HG03575 (cell line): Measurements from ENCODE around the gene TSNAX.
"Not testable (repeated sequence)": the region's sequence is repeated elsewhere in the genome, so short reads cannot be mapped to it uniquely, and the experiment has no call there.

ENCODE experiments used
- ATAC-seq: cut with Tn5 transposase; IDR thresholded peaks from one replicate; pipeline ENCODE4 v1.9.1; 2021; ENCODE audit not compliant: unreplicated experiment, insufficient number of reproducible peaks, low FRiP score; ENCODE audit errors: extremely low read depth

Gene TSNAX

GRCh38 chr1:231528172-231529029 lies at the start of gene TSNAX:
TSS of gene TSNAX (plus strand) at chr1:231528669. CDS start at chr1:231528811, 142 bp downstream.
- peak; percentile 62 for ATAC-seq

- no peak for ATAC-seq
These were observed 49.7 kb upstream of the TSNAX start for GRCh38 chr1:231478811-231479210.

DNA sequence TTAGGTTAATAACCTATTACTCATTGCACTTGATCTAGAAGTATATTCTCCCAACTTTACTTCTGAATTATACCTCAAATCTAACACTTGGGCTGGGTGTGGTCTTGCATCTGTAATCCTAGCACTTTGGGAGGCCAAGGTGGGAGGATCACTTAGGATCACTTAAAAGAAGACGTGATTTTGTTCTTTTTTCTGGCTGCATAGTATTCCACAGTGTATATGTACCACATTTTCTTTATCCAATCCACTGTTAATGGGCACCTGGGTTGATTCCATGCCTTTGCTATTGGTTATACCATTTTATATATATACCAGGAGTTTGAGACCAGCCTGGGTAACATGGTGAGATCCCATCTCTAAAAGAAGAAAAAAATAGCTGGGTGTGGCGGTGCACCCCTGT lies 48.5 kb upstream of the TSNAX start:
- ATAC-seq, result no peak

DNA sequence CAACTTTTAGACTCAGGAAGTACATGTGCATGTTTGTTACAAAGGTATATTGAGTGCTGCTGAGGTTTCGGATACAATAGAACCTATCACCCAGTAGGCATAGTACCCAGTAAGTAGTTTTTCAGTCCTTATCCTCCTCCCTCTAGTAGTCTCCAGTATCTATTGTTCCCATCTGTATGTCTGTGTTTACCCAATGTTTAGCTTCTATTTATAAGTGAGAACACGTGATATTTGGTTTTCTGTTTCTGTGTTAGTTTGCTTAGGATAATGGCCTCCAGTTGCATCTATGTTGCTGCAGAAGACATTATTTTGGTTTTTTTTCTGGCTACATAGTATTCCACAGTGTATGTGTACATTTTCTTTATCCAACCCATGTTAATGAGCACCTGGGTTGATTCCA lies 47.2 kb upstream of the TSNAX start:
- ATAC-seq, result no peak

DNA sequence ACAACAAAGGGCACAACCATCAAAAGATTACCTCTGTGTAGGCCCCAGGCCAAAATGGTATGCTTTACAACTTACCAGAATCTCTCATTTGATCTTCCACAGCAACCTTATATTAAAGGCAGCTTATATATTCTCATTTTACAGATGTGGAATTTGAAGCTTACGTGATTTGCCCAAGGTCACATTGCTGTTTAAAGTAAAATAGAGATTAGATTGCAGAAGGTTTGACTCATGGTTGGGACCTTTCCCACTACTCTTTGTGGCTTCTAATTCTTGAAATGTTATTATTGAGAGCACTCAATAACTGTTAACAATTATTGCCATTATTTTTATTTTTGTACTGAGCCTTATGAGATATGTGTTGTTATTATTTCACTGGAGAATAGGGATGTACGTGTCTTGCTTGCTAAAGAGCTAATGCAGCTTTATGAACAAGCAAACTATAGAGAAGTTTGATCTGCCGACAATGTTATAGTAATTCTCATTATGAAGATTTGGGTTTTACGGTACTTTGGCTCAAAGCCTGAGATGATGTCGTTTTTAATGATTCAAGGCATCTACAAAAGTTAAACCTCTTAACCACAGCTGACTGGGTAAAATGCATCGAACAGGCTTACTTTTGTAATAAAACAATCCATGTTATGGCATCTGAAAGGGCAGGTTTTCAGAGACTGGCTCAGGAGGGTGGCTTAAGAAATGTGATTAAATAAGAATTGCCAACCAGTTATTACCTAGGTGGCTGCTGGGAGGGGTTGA lies 43.3 kb upstream of the TSNAX start:
- ATAC-seq, result no peak

- no peak for ATAC-seq
These were observed 41.5 kb upstream of the TSNAX start for GRCh38 chr1:231487019-231487418.

DNA sequence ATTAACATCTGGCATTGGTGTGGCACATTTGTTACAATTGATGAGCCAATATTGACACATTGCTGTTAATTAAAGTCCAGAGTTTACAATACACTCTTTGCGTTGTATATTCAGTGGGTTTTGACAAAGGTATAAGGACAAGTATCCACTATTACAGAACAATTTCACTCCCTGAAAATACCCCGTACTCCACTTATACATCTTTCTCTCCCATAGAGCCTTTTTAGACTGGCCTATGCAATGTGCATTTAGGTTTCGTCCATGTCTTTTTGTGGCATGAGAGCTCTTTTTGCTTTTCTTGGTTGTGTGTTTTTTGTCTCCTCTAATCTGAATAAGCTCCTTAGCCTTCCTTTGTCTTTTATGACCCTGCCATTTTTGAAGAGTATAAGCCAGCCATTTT lies 40.6 kb upstream of the TSNAX start:
- ATAC-seq, result no peak

DNA sequence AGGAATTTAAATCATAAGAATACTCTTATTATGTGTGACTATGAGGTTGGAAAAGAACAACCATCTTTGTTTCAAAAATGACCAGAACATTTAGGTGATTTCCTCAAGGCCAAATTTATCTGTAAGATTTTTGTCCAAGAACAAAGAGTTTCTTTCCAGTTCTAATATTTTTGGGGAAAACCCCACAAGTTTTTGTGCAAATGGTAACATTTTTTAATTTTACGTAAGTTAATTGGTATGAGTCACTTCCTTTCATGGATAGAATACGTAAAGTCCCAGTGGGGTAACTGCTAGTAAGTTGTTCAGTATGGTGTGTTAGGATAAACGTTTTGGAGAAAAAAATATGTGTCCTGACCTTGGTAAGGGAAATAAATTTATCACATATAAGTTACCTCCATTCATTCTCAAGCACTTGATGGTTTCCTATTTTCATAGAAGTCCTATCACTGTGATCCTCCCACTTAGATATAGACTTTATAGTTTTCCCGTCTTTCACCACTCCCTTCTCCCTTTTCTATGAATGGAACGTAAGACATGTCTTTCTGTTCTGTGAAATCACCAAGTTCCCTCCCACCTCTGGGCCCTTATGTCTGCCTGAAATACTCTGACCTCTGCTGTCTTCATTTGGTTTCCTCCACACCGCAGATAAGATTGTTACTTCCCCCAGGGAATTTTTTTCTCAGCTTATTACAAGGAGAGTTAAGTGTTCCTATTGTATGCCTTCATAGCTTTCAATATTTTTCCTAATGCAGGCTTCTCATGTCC lies 34.9 kb upstream of the TSNAX start:
- ATAC-seq, result no peak

DNA sequence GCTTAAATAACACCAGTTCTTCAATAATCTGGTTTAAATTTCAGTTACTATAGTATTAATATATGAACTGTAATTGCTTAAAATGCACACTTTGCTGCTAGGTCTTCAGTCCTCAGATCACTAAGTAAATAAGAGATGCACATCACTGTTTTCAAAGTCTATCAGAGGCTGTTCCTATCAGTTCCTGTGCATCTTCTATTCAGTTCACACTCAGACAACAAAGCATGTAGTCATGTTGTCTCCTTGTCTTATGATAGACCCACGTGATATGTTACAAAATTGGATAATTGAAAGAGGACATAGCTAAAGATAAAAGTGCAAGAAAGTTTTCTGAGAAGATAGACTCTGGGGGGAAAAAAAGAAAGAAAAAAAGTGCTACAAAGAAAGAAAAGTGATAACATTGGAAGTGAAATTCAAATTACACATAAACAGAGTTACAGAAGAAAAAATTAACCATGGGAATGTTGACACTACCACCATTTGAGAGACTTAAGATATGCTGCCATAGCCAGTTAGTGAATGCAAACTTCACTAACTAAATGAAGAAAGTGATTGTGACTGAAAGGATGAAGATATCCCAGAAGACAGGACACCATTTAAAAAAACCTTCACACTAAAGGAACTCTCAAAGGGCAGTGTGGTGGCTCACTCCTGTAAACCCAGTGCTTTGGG lies 33.9 kb upstream of the TSNAX start:
- ATAC-seq, result no peak

- ATAC-seq, result no peak
These were observed 30.8 kb upstream of the TSNAX start for GRCh38 chr1:231497629-231498152.

GRCh38 chr1:231499148-231499763 lies 29.2 kb upstream of the TSNAX start:
- ATAC-seq, result no peak

- ATAC-seq, result no peak
These were observed 27.8 kb upstream of the TSNAX start for GRCh38 chr1:231500666-231501065.

- ATAC-seq, result not testable (repeated sequence)
These were observed 25.3 kb upstream of the TSNAX start for GRCh38 chr1:231503168-231503567.

DNA sequence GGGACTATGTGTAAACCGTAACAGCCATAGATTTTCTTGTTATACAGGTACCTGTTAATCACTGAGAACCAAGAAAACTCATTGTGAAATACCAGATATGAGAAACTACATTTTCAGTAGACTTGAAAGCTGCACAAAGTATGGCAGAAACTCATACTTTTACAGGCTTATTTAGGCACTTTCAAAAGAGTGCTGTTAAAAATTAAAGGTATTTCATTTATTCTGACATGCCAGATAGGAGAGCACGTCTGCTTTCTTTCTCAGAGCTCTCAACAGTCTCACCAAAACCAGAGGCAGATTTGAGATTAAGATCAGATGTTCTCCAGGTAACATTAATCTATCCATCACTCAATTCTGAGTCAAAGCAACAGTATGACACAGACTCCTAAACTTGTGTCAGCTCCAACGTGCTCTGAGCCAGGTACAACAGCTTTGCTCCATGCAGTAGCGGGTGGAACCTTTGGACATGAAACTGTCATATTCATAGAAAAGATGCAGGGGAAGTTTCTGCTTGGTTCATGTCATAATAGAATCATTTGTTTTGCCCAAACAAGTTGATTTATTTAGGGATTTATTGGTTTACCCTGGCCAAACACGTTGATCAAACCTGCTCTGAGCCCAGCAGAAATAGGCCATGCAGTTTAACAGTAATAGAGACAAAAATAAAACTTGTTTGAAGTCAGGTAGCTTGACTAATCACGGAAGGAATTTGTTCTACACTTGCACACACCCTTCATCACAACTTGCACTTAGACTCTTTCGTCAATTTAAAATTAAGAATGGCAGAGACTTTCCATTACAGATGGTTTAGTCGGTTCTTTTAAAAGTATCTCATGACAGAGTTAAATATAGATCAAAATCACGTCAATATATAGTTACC lies 20.8 kb upstream of the TSNAX start:
- no peak for ATAC-seq

DNA sequence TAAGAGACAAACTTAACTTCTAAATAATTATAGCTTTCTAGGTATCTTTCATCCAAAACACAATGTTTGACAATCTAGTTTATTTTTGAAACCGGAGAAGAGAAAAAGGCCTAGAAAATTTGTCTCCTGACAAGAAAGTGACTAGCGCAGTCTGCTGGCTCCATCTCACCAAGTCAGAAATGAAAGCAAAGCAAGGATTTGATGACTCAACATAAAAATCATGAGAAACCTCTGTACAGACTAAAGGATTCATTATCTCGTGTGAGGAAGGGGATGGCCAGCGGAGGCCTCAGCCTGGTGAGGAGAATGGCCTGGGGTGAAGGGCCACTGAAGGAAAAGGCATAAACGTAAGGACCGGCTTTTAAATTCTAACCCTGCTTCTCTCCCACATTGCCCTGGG lies 20.0 kb upstream of the TSNAX start:
- no peak for ATAC-seq

GRCh38 chr1:231508941-231509340 lies 19.5 kb upstream of the TSNAX start:
- no peak for ATAC-seq

DNA sequence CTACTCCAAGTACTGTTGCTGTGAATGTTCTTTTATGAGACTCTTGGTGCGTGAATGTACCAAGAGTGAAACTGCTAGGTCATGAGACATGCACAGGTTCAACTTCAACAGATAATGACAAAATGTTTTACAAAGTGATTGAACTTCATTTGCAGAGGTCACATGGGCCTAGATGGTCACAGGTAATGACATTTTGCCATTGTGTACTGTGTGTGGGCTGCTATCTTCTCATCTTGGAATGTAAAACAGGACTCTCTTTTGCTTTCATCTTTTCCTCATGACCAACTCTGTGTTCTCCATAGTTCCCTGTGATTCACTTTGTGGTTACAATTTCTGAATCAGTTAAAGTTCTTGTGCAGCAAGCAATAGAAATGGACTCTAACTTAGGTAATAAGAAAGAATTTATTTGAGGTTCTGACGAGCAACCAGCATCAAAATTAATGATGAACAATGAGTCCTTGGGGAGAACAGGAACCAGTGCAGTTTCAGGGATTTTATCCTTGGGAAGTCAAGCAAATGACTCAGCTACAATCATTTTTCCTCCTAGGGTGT lies 16.2 kb upstream of the TSNAX start:
- ATAC-seq, result no peak
